Endometrium (tissue), 2 donors: ENCODE measurements around the gene NID1.

Source experiments
- FAIRE-seq: peaks from 2 replicates; lab custom pipeline; 2012; peaks lifted over from hg19 to GRCh38; lab: Jason Lieb, UNC
- donor health status: control.
- donor health status: control.

The NID1 gene

DNA sequence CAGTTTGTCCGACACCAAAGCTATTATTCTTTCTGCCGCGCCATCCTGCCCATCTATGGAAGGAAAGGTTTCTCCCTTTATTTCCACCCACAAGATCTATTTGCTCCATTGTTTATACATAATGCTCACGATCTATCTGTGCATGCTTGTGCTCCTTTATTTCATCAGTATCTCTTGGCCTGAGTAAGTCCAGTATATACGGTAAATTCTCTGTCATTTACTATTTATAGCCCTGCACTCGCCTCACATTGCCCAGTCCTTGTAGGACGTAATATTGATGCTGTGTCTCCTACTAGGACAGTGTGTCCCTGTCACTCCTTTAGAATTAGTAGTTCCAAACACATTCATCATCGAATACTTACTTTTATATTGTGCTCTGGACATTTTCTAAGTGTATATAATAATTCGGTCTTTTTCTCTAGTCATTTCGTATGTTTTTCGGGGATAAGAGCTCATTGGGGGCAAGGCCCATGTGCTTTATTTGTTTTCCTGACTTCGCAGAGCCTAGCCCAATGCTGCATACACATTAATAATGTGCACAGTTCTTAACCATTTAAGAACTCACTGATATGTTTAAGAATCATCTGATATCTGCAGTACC is 3.1 kb upstream of the NID1 start:
- FAIRE-seq = no peak

- no peak for FAIRE-seq
Measured at GRCh38 chr1:236066828-236067386, 2.0 kb upstream of the NID1 start.

- FAIRE-seq = no peak
Measured at GRCh38 chr1:236066054-236066453, 1.2 kb upstream of the NID1 start.

DNA sequence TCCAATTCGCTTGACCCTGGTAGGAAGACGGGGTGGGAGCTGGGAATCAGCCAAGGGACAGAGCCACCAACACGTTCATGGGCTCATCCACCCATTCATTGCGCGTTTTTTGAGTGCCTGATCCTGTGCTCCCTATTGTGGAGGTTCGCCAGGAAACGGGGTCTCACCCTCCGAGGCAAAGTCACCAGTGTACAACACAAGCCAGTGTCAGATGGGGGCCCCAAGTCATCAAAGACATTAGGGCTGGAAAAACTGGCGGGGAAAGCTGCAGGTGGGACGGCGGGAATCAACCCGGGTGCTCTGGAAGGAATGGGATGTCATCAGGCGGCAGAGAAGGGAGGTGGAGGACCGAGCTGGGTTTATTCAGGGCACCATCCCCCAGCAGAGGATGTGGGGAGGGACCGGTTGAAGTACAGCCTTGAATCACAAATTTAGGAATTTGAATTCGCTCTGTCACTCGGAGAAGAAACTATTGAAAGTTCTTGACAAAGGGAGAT is 667 bp upstream of the NID1 start:
- FAIRE-seq = no peak

DNA sequence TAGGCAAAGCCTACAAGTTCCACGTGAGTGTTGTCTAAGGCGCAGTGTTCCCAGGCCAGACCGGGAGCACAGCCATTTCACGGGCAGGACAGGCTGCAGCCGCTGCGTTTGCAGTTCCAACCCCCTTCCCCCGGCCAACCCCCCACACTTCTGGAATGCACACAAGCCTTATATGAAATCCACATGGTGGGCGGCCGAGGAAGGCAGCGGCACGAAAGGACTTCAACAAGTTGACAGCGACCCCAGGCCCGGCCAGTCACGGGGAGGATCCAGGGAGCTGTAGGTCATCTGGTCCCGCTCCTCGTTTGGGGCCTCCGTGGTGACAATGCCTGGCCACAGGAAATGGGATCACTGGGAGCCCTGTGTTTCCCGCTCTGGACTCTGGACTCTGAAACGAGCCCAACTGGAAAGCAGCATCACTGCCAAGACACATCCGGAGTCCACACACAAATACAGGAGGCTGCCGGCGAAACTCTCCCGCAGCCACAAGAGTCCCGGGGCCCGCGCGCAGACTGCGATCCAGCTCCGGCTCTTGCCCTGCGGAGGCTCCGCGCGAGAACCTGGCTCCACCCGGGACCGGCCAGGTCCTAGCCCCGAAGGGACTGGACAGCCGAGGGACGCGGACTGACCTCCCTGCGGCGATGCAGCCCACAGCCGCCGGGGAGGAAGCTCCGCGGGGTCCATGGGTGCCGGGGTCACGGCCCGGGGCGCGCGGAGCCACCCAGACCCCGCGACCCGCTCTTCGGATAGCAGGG is 794 bp downstream of the NID1 start:
- FAIRE-seq = no peak

DNA sequence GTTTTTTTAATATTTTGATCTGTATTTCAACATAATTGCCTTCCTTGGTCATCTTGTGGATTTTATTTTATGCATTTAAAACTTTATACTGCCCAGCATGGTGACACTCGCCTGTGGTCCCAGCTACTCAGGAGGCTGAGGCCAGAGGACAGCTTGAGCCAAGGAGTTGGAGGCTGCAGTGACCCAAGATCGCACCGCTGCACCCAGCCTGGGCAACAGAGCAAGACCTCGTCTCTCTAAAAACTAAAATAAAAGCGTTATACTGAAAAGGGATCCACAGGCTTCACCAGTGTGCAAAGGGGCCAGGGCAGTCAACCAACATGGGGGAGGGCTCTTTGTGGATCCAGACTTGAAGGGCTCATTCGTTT is 1.4 kb downstream of the NID1 start:
- no peak for FAIRE-seq

DNA sequence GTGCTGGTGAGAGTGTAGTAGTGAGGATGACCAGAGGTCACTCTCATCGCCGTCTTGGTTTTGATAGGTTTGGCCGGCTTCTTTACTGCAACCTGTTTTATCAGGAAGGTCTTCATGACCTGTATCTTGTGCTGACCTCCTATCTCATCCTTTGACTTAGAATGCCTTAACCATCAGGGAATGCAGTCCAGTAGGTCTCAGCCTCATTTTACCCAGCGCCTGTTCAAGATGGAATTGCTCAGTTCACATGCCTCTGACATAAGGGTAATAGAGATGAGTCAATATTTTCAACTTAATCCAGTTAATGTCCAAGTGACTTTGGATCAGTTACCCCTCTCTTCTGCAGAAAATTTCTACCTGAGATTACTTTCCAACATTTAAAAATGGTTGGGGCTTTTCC is 4.6 kb downstream of the NID1 start:
- FAIRE-seq = no peak

DNA sequence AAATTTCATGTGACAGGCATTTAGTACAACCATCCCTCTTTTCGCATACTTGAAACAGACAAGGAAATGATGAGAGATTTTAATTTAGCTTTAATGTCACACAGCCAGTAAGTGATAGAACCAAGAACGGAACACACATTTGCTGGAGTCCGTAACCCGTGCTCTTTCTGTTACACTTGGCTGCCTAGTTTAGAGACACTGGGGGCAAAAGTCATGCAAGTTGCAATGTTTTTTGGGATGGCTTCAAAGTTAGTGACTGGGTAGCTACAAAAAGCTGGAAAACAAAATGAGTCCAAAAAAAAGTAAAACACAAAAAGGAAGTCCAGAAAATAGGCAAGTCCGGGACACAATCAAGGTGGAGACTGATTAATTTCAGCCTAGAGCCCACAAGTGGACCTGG is 5.9 kb downstream of the NID1 start:
- FAIRE-seq = no peak

DNA sequence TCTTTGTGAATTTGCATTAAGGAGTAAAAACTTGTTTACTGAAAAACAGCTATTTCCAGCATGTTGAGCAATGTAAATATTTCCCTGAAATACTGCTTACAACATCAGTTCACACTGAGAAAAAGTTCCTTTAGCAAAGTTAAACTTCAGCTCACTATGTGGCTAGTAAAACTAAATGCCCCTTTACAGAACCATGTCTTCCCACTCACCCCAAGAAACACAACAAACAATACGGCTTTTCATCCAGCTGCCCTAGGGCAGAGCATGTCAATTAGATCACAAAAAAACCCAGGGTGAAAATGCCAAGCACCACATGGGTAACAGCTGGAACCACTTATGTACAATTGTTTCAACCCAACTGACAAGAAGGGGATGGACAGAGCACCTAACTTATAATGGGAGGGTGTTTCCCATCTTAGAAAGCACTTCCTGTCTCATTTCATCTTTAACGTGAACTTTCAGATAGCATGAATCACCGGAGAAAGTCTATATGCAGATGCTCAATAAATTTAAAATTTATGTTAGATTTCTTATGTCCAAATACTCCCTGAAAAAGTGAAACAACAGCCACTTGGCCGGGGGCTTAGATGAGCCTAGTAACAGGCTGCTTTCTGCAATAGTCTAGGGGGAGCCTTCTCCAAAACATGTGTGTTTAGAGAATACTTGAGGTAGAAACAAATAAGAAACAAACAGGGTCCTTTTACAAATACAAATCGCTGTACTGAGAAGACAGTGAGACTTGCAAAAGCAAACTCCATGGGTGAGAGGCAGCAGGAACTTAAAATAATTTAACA is 6.6 kb downstream of the NID1 start:
- FAIRE-seq = peak; percentile 37

- no peak for FAIRE-seq
Measured at GRCh38 chr1:236057546-236057945, 7.3 kb downstream of the NID1 start.

GRCh38 chr1:236052232-236052993 is 12.5 kb downstream of the NID1 start:
- FAIRE-seq = no peak

GRCh38 chr1:236051242-236051791 is 13.6 kb downstream of the NID1 start:
- FAIRE-seq = no peak

DNA sequence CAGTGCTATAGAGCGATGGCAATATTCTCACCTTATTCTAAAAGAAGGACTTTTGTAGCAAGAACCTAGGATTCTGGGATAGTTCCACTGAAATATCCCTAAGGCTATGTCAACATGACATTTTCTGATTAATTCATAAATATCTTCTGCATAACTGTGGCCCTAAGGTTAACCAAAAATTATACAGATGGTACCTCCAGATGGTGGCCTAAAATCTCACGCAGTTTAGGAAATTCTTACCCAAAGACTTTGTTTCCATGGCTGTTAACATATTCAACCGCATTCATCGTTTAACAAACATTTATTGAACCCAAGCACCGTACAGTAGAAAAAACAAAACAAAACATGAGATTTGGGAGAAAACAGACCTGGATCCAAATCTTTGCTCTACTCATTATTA is 19.1 kb downstream of the NID1 start:
- FAIRE-seq = no peak

- no peak for FAIRE-seq
Measured at GRCh38 chr1:236044341-236044740, 20.5 kb downstream of the NID1 start.

DNA sequence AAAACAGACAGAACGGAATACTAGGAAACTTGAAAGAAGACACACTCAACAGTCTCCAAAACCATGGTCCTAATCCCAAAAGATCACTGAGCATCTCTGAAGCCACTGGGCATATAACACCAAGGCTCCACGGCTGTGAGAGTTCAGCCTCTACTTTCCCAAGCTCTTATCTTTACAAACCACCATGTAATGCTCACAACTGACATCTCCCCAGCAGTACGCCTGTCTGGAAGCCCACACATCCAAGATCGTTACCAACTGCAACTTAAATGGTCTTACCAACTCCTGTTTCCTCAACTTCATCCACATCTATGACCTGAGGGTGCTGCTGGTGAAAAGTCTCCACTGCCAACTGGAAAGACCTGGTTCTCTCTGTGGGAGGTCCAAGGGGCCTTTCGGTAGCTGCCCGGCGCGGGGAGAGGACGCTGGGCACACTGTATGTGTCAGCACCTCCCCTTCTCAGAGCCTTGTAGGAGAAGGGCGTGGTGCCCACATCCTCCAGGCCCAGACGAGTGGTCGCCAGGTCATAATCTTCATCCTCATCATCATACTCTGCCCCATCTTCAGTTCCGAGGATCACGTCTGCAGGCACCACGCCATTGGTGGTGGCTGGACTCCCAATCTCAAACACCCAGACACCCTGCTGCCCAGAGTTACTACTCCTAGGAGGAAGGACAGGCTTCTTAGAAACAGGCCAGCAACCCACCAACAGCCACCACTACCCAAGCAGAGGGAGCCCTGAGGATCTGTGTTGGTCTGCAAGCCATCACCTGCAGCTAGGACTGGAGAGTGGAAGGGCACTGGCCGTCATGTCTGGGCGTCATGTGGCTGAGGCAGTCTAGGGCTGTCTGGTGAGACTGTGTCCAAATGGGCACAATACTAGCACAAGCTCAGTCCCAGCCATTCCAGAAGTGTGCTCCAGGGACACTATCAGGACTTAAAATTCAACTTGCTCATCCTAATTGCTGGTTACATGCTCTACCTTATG is 23.0 kb downstream of the NID1 start:
- FAIRE-seq = no peak

DNA sequence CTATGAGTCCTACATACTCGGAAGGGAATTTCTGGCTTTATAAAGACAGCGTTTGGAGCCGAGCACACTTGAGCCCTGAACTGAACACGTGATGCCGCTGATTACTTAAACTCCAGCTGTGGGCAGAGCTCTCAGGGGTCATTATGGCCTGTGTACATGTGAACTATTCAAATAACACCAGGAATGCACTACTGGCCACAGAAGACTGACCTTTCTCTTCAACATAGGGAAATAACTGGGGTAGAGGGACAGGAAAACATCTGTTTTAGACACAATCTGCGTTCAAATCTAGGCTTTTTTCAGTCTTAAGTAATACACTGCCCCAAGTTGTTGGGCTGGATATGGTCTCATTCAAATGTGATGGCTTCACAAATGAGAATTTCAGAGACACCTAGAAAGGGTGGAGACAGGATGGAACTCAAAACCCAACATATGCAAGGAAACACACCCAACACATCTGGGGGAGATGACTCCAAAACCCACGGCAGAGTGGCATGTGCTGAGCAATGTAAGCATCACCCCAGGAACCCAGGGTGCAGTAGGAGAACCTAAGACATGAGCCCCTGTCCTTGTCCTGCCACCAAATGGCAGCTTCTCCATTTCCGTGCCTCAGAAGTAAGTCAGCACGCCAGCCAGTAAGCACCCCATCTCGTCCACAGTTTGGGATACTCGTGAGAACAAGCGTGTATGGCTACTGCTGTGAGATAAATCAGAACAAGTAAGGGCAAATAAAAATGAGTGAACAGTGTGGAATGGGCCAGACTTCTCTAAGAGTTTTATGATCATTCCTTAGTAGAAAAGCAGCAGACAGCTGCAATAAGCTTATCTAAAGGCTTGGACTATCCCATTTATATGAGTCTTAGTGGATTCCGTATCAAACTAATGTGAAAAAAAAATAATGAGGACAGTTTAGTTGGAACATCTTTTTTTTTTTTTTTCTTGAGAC is 24.9 kb downstream of the NID1 start:
- peak; percentile 87 for FAIRE-seq

DNA sequence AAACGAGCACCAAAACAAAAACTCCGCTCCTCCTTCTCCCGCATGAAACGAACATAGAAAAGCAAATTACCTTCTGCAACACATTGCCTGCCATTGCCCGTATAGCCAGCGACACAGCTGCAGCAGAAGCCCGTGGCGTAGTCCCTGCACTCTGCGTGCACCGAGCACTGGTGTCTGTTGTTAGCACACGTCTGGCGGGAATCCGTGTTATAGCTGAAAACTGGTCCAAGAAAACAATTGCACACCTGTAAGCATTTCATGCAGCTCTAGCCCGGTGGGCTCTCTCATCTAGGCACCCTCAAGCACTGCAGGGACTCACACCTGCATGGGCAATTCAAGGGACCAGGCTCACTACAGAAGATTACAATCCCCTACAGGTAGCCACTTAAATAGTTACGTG is 26.9 kb downstream of the NID1 start:
- FAIRE-seq = no peak

GRCh38 chr1:236035681-236036101 is 29.2 kb downstream of the NID1 start:
- FAIRE-seq = no peak

DNA sequence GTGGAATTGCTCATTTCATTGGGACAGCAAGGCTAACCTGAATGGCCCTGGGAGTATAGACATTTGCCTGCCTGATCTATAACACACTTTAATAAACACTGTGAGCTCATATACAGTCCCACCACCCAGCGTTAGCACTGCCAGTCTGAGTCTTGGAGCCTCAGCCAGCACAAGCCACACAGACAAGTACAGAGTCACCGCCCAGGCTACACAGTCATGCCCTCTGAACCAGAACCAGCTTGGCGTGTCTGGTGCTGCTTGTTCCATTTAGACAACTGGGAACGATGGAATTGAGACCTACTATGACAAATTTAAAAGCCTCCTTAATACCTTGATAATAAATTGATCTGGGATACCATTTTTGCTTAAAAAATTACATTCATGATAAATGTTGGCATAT is 31.6 kb downstream of the NID1 start:
- FAIRE-seq = no peak
